Measurements from ENCODE around the gene PLXDC2. TPM values are rescaled to one million over a fixed set of nuclear protein-coding genes. Genes with fewer than 3 reads are reported as not detected.

PLXDC2 gene
- total RNA-seq, 1 experiment from 2014 or later: 38.7 TPM

GRCh38 chr10:20089879-20090278, 273.6 kb downstream of the PLXDC2 start:
- DNase-seq: no peak
- no CpG with 5 or more reads among the region's 3 CpGs for WGBS (ENCODE audit: extremely low coverage, insufficient read length, low lambda C conversion rate)
- H3K27me3 ChIP-seq (ENCODE audit: insufficient read depth, low read length): no peaks in the 10 kb centered on the region
- peaks cover 3 to 4% of the 10 kb centered on the region in 2 experiments; a peak in 1 of 5 replicates for H3K9me3 Mint-ChIP-seq
- H3K9me3 ChIP-seq (ENCODE audit: control insufficient read depth, low read depth, low read length): no peaks in the 10 kb centered on the region
- H3K4me1 ChIP-seq (ENCODE audit: insufficient read depth, low read length): peaks cover 2% of the 10 kb centered on the region; the same call in 1 of the 2 replicates
- no peak overlapping the region for H2AK5ac ChIP-seq (ENCODE audit: insufficient read length, low read length)
- H2BK120ac ChIP-seq (ENCODE audit: low read depth, low read length, poor library complexity, severe bottlenecking): no peak overlapping the region
- H3K79me1 ChIP-seq (ENCODE audit: insufficient read depth, low read depth, low read length, poor library complexity, severe bottlenecking): no peaks in the 10 kb centered on the region
- no peak overlapping the region for H2BK20ac ChIP-seq (ENCODE audit: low read depth, low read length, poor library complexity, severe bottlenecking)
- H3K4me2 ChIP-seq (ENCODE audit: insufficient read depth, insufficient read length, low read length): no peak overlapping the region
- no peaks in the 10 kb centered on the region for H3K23me2 ChIP-seq (ENCODE audit: insufficient read length, low read depth, low read length, poor library complexity, severe bottlenecking)
- no peak overlapping the region for H2BK15ac ChIP-seq (ENCODE audit: low read depth, low read length)
- H3K79me2 ChIP-seq (ENCODE audit: insufficient read depth, low read length): no peaks in the 10 kb centered on the region
- H3K36me3 Mint-ChIP-seq (ENCODE audit: insufficient read depth in 1 of 3, low read depth in 3 of 3): peaks cover 5 to 9% (median 6%) of the 10 kb centered on the region in 3 experiments; a peak in 6 of 7 replicates
- no peak overlapping the region for H2BK12ac ChIP-seq (ENCODE audit: insufficient read length, low read depth, low read length)
- H2BK5ac ChIP-seq (ENCODE audit: insufficient read length, low read length): no peak overlapping the region
- no peak overlapping the region for H3K4me3 Mint-ChIP-seq
- H3K27me3 Mint-ChIP-seq (ENCODE audit: low read depth): no peaks in the 10 kb centered on the region
- no peak overlapping the region for H3T11ph ChIP-seq (ENCODE audit: low read length)
- H3K23ac ChIP-seq (ENCODE audit: insufficient read length, low read depth, low read length): no peak overlapping the region
- no peak overlapping the region for H3K56ac ChIP-seq (ENCODE audit: insufficient read length, low read depth, low read length)
- no peak overlapping the region for H3K4ac ChIP-seq (ENCODE audit: low read depth, low read length)
- no peak for TF ChIP-seq CTCF (conservative IDR thresholded peaks at IDR 0.05)
- H4K20me1 ChIP-seq (ENCODE audit: control insufficient read depth, insufficient read depth, insufficient read length): no peaks in the 10 kb centered on the region
- no peak overlapping the region for H3K27ac Mint-ChIP-seq
- peaks cover 9 to 10% of the 10 kb centered on the region in 2 experiments; a peak in 3 of 4 replicates for H3K4me1 Mint-ChIP-seq
- H3K18ac ChIP-seq (ENCODE audit: insufficient read length, low read depth, low read length): no peak overlapping the region
- H4K91ac ChIP-seq (ENCODE audit: insufficient read length, low read depth, low read length): no peak overlapping the region
- H3K14ac ChIP-seq (ENCODE audit: insufficient read depth, low read length): no peak overlapping the region
- H2AFZ ChIP-seq (ENCODE audit: low read length): no peak overlapping the region
- H3K9ac ChIP-seq (ENCODE audit: extremely low read depth, insufficient read length, low read length): no peak overlapping the region
- H4K5ac ChIP-seq (ENCODE audit: insufficient read length, low read depth, low read length): no peak overlapping the region
- H3K27ac ChIP-seq (ENCODE audit: insufficient read length, low read depth, low read length): no peak overlapping the region
- H4K8ac ChIP-seq (replicated peaks; ENCODE audit: insufficient read length, low read depth, low read length): no peak overlapping the region

All from H9 (cell line).